HCT116 (cell line): Measurements from ENCODE around the gene PTPN1. TPM values are rescaled to one million over a fixed set of nuclear protein-coding genes. Genes with fewer than 3 reads are reported as not detected.

Source experiments
- ATAC-seq: fragments of 200-7000 bp; cut with Tn5 transposase; 2 replicates; pipeline ENCODE4 v1.9.1; 2020; ENCODE audit warnings: mild to moderate bottlenecking, moderate library complexity
- BruUV-seq: library from RNA; stranded (reverse); fragments of 400-500 nt; replicated peaks from 2 replicates; lab custom pipeline; 2021; lab: Mats Ljungman, UMichigan
- CTCF ChIA-PET: fragments of 300-600 bp; sonication (Branson Sonifier 250); formaldehyde crosslinking; loops from one replicate; lab custom pipeline; 2021; ENCODE audit warnings: antibody characterized with exemption; lab: Charles Lee
- POLR2A ChIA-PET: fragments of 300-600, 350-600 bp; sonication (Branson Sonifier 250); formaldehyde crosslinking; loops from one replicate; lab custom pipeline; 2021; ENCODE audit warnings: antibody characterized with exemption; lab: Charles Lee
- RAD21 ChIA-PET, 2 experiments: fragments of 300-600 bp; sonication (Branson Sonifier 250); formaldehyde crosslinking; loops; one replicate each; lab custom pipeline; 2023; ENCODE audit warnings: low total read pairs in 2 of 2; ENCODE audit not compliant: uncharacterized antibody in 2 of 2, unreplicated experiment in 2 of 2, low non-redundant PET in 1 of 2; lab: Charles Lee
- DNase-seq: peaks from one replicate; pipeline ENCODE4 v3.0.0-alpha.2; 2010; ENCODE audit warnings: low read depth, low spot score
- H2AFZ ChIP-seq: fragments of 200-600 bp; shearing (Covaris generic), sonication (generic); 2 replicates; pipeline ENCODE4 v1.6.1; 2017; ENCODE audit warnings: low read depth, mixed run types, mixed read lengths, antibody characterized with exemption, low read length; ENCODE audit not compliant: poor library complexity, severe bottlenecking
- H3K27ac ChIP-seq: 2 replicates; pipeline ENCODE4 v1.5.1; 2012; ENCODE audit warnings: low read depth, low read length
- H3K27me3 ChIP-seq: fragments of 200-600 bp; sonication (generic); 2 replicates; pipeline ENCODE4 v1.6.1; 2016; ENCODE audit warnings: mixed run types, low read length, mixed read lengths; ENCODE audit not compliant: insufficient read depth
- H3K36me3 ChIP-seq, 2 experiments: fragments of 200-500 bp in 1 of 2; fragments of 200-600 bp in 1 of 2; sonication (Bioruptor generic) in 1 of 2; sonication (generic) in 1 of 2; 2 replicates each; pipeline versions ENCODE4 v1.5.1 to v1.6.1; 2014 to 2016; ENCODE audit warnings: low read length in 2 of 2, inconsistent platforms in 1 of 2, mixed read lengths in 1 of 2, mixed run types in 1 of 2; ENCODE audit not compliant: insufficient read depth in 2 of 2, control insufficient read depth in 1 of 2
- H3K4me1 ChIP-seq, 2 experiments: fragments of 200-600 bp in 1 of 2; sonication (generic) in 1 of 2; 2 replicates each; pipeline versions ENCODE4 v1.5.1 to v1.6.1; 2012 to 2017; ENCODE audit warnings: low read length in 2 of 2, inconsistent platforms in 1 of 2, mild to moderate bottlenecking in 1 of 2, mixed read lengths in 1 of 2, mixed run types in 1 of 2, moderate library complexity in 1 of 2; ENCODE audit not compliant: insufficient read depth in 2 of 2, control insufficient read depth in 1 of 2
- H3K4me2 ChIP-seq: fragments of 200-600 bp; sonication (generic); 2 replicates; pipeline ENCODE4 v1.6.1; 2017; ENCODE audit warnings: mixed run types, low read length, mixed read lengths
- H3K4me3 ChIP-seq, 2 experiments: fragments of 200-600 bp in 1 of 2; sonication (generic) in 1 of 2; replicated peaks in 1 of 2; 2 replicates each; pipeline ENCODE4 v1.5.1; 2011 to 2016; ENCODE audit warnings: low read length in 2 of 2, control low read depth in 1 of 2, low read depth in 1 of 2, mild to moderate bottlenecking in 1 of 2, mixed read lengths in 1 of 2, mixed run types in 1 of 2
- H3K79me2 ChIP-seq: fragments of 200-600 bp; sonication (generic); 2 replicates; pipeline ENCODE4 v1.6.1; 2017; ENCODE audit warnings: mild to moderate bottlenecking, mixed run types, low read length, moderate library complexity, mixed read lengths; ENCODE audit not compliant: insufficient read depth
- H3K9ac ChIP-seq: fragments of 200-600 bp; sonication (generic); 2 replicates; pipeline ENCODE4 v1.6.1; 2016; ENCODE audit warnings: low read length, mixed read lengths
- H3K9me2 ChIP-seq: fragments of 200-600 bp; sonication (generic), shearing (Covaris generic); 2 replicates; pipeline ENCODE4 v1.6.1; 2017; ENCODE audit warnings: mixed run types, mild to moderate bottlenecking, moderate library complexity; ENCODE audit not compliant: insufficient read depth
- H3K9me3 ChIP-seq, 2 experiments: fragments of 200-500 bp in 1 of 2; fragments of 200-600 bp in 1 of 2; sonication (Bioruptor generic) in 1 of 2; sonication (generic) in 1 of 2; 2 replicates each; pipeline ENCODE4 v1.6.1; 2014 to 2017; ENCODE audit warnings: low read length in 2 of 2, mixed read lengths in 2 of 2, inconsistent platforms in 1 of 2, low read depth in 1 of 2, mild to moderate bottlenecking in 1 of 2, mixed run types in 1 of 2, moderate library complexity in 1 of 2; ENCODE audit not compliant: control insufficient read depth in 1 of 2, insufficient read depth in 1 of 2
- H4K20me1 ChIP-seq: fragments of 200-600 bp; sonication (generic), shearing (Covaris generic); 2 replicates; pipeline ENCODE4 v1.6.1; 2017; ENCODE audit warnings: mixed run types, mild to moderate bottlenecking, moderate library complexity; ENCODE audit not compliant: insufficient read depth
- EGR1 ChIP-seq: IDR thresholded peaks from 2 replicates; pipeline ENCODE4 v1.6.1; 2012; ENCODE audit warnings: low read depth
- POLR2A ChIP-seq: IDR thresholded peaks from 2 replicates; pipeline ENCODE4 v1.7.0; 2011; ENCODE audit warnings: borderline replicate concordance; ENCODE audit not compliant: insufficient read depth, insufficient read length; ENCODE audit errors: extremely low read depth
- SRF ChIP-seq: IDR thresholded peaks from 2 replicates; pipeline ENCODE4 v1.6.1; 2012; ENCODE audit warnings: low read depth
- ZFX ChIP-seq: fragments of 450-650 bp; IDR thresholded peaks from 2 replicates; pipeline ENCODE4 v1.6.1; 2017
- intact Hi-C: fragments of 100-400 bp; cut with micrococcal nuclease; formaldehyde crosslinking; loops from 2 replicates; pipeline ENCODE4 v1.10.0; 2022
- total RNA-seq: library from RNA; stranded (reverse); gene quantifications from one replicate; pipeline ENCODE4 v1.2.1, GENCODE V29; 2021; ENCODE audit not compliant: unreplicated experiment
- TF ChIP-seq, protein P1 (sequence below): IDR thresholded peaks from 2 replicates; pipeline ENCODE4 v1.6.1; 2012; ENCODE audit warnings: low read depth
- TF ChIP-seq, protein P2 (sequence below): IDR thresholded peaks from 2 replicates; pipeline ENCODE4 v1.6.1; 2011; ENCODE audit warnings: mild to moderate bottlenecking, low read length, moderate library complexity; ENCODE audit not compliant: insufficient replicate concordance; ENCODE audit errors: extremely low read depth

The PTPN1 gene
- total RNA-seq, 1 experiment from 2014 or later, result 47.5 TPM

DNA sequence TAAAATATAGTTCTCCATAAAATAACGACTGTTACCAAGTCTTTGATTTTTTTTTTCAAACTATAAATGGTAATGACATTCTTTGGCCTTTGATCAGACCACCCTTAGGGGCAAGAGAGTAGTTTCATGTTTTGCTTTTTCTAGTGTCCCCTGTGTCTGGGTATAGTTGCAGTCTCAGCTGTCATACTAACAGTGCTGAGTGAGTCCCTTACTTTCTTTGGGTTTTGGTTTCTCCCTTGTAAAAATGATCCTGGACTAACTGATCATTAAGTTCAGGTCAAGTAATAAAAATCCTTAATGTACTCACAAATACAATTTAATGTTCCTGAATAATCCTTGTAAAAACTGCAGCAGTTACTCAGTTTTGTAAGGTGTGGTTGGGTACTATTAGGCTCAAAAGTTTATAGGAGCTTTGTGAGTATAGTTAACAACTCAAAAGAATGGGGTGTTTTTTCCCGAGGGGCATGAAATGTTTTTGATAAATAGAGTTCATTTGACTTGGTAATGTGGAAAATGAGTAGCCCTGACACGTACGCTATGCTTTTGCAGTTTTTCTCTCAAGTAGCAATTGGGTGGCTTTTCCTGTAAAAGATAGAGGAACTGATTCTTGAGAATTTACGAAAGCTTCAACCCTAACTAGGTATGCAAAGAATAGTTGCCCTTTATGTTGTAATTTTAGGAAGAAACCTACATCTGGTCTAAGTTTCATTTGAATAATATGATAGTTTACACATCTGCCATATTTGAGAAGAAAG is 6.2 kb downstream of the PTPN1 start:
- peaks cover 100% of the 10 kb centered on the region for H3K79me2 ChIP-seq
- no peak overlapping the region for H3K4me3 ChIP-seq
- intact Hi-C loops, result no loop called here
- H3K9me2 ChIP-seq, result no peaks in the 10 kb centered on the region
- H2AFZ ChIP-seq, result no peak overlapping the region
- H3K9me3 ChIP-seq, result no peaks in the 10 kb centered on the region
- peaks cover 6 to 59% of the 10 kb centered on the region in 2 experiments; a peak in 3 of 4 replicates for H3K4me1 ChIP-seq
- ATAC-seq, result no peak
- no peak overlapping the region for H3K4me2 ChIP-seq
- TF ChIP-seq, protein P1, sequence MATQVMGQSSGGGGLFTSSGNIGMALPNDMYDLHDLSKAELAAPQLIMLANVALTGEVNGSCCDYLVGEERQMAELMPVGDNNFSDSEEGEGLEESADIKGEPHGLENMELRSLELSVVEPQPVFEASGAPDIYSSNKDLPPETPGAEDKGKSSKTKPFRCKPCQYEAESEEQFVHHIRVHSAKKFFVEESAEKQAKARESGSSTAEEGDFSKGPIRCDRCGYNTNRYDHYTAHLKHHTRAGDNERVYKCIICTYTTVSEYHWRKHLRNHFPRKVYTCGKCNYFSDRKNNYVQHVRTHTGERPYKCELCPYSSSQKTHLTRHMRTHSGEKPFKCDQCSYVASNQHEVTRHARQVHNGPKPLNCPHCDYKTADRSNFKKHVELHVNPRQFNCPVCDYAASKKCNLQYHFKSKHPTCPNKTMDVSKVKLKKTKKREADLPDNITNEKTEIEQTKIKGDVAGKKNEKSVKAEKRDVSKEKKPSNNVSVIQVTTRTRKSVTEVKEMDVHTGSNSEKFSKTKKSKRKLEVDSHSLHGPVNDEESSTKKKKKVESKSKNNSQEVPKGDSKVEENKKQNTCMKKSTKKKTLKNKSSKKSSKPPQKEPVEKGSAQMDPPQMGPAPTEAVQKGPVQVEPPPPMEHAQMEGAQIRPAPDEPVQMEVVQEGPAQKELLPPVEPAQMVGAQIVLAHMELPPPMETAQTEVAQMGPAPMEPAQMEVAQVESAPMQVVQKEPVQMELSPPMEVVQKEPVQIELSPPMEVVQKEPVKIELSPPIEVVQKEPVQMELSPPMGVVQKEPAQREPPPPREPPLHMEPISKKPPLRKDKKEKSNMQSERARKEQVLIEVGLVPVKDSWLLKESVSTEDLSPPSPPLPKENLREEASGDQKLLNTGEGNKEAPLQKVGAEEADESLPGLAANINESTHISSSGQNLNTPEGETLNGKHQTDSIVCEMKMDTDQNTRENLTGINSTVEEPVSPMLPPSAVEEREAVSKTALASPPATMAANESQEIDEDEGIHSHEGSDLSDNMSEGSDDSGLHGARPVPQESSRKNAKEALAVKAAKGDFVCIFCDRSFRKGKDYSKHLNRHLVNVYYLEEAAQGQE, result no peak
- TF ChIP-seq, protein P2, sequence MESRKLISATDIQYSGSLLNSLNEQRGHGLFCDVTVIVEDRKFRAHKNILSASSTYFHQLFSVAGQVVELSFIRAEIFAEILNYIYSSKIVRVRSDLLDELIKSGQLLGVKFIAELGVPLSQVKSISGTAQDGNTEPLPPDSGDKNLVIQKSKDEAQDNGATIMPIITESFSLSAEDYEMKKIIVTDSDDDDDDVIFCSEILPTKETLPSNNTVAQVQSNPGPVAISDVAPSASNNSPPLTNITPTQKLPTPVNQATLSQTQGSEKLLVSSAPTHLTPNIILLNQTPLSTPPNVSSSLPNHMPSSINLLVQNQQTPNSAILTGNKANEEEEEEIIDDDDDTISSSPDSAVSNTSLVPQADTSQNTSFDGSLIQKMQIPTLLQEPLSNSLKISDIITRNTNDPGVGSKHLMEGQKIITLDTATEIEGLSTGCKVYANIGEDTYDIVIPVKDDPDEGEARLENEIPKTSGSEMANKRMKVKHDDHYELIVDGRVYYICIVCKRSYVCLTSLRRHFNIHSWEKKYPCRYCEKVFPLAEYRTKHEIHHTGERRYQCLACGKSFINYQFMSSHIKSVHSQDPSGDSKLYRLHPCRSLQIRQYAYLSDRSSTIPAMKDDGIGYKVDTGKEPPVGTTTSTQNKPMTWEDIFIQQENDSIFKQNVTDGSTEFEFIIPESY, result no peak
- no peak for TF ChIP-seq ZFX
- TF ChIP-seq SRF, result no peak
- no peak for TF ChIP-seq EGR1
- no peak for TF ChIP-seq POLR2A
- CTCF ChIA-PET, result no interaction called here
- no peaks in the 10 kb centered on the region for H3K27me3 ChIP-seq
- no peak overlapping the region for H3K27ac ChIP-seq
- no peak overlapping the region for H3K9ac ChIP-seq
- H4K20me1 ChIP-seq, result peaks cover 7% of the 10 kb centered on the region; the same call in 1 of the 2 replicates
- no TSS peak for BruUV-seq
- POLR2A ChIA-PET, result no interaction called here
- no peak for DNase-seq
- RAD21 ChIA-PET, result no interaction called here
- H3K36me3 ChIP-seq, result no peaks in the 10 kb centered on the region
